Measurements from ENCODE around the gene RACGAP1.
"Not testable (repeated sequence)": the region's sequence is repeated elsewhere in the genome, so short reads cannot be mapped to it uniquely, and the experiment has no call there.

The RACGAP1 gene

GRCh38 chr12:49987625-49988303 is 37.5 kb downstream of the RACGAP1 start:
- peaks cover 10% of the 10 kb centered on the region for H3K36me3 ChIP-seq (replicated peaks)
- H3K27ac ChIP-seq = no peak overlapping the region
- no peak for TF ChIP-seq CTCF (IDR thresholded peaks at IDR 0.05; ENCODE audit: low read depth, low read length, missing control alignments)
- H3K27me3 ChIP-seq (replicated peaks) = no peaks in the 10 kb centered on the region
- no peak overlapping the region for H3K4me3 ChIP-seq (ENCODE audit: low read depth, low read length)
- DNase-seq = no peak
- in situ Hi-C loops (cut with HindIII; ENCODE audit: low pct_ligation_motif_present, low sequenced_read_pairs) = no loop called here

GRCh38 chr12:49986476-49986875 is 38.8 kb downstream of the RACGAP1 start:
- DNase-seq; H3K27ac ChIP-seq; H3K36me3 ChIP-seq (replicated peaks); H3K4me3 ChIP-seq (ENCODE audit: low read depth, low read length); in situ Hi-C loops (cut with HindIII; ENCODE audit: low pct_ligation_motif_present, low sequenced_read_pairs); H3K27me3 ChIP-seq (replicated peaks): not testable (repeated sequence)

DNA sequence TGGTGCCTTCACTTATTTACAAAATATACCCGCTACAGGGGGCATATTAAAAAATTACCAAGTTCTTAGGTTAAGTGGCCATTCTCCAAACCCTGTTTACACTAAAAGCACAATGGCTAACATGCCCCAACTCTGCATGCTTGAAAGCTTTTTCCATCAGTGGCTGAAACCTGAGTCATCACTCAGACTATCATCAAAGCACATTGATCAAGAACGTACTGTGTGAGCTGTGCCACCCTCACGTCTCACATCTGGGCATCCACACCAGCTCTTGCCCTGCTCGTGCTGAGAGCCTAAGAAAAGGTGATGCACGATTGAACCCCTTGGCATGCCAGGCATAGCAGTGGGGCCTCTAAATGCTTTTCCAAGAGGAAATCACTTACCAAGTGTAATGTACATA is 39.3 kb downstream of the RACGAP1 start:
- Histone ChIP-seq H3K36me3 (replicated peaks) (no peaks in the 10 kb centered on the region), H3K27ac (no peak overlapping the region)
- in situ Hi-C loops (cut with HindIII; ENCODE audit: low pct_ligation_motif_present, low sequenced_read_pairs) = no loop called here

DNA sequence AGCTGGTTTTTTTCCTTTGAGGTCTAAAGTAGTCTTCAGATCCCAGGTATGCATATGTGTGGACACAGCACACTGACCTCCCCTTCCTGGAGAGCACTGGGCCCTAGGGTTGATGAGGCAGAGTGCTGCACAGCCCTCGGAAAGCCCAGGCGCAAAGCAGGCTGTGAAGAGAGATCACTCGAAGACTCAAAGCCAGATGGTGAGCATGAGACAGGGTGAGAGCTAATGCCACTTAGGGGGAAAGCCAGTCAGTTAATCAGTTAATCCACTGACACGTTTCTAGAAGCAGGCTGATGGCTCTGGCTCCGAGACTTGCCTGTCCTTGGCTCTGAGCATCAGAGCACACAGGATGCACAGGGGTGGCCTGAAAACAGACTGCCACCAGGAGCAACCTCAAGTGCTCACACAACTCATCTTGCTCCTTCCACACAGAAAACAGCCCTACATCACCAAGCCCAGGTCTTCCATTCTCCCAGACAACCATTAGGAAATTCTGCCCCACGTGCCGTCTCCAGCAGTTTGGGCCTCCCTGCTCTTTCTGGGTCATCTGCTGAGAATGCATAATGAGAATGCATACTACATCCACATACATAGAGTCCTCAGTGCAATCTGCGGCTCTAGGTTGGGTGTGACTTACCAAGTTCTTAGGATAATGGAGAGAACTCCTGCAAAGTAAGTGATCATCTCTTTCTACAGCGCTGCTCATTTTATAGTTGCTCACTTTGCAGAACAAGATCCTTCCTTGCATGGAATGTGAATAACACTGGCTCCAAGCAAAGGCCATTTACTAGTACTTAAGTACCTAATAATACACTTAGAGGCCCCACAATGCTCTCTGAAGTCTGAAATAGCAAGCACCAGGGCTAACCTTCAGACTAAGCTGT is 40.6 kb downstream of the RACGAP1 start:
- Histone ChIP-seq H3K4me3 (ENCODE audit: low read depth, low read length) (no peak overlapping the region), H3K27ac (peak overlapping the region; percentile 33), H3K36me3 (replicated peaks) (no peaks in the 10 kb centered on the region), H3K27me3 (replicated peaks) (no peaks in the 10 kb centered on the region)
- no peak for DNase-seq
- in situ Hi-C loops (cut with HindIII; ENCODE audit: low pct_ligation_motif_present, low sequenced_read_pairs) = no loop called here
- TF ChIP-seq CTCF (IDR thresholded peaks at IDR 0.05; ENCODE audit: low read depth, low read length, missing control alignments) = no peak

More for the DNA sequence above, 39.3 kb downstream of the RACGAP1 start:
- TF ChIP-seq CTCF (IDR thresholded peaks at IDR 0.05; ENCODE audit: low read depth, low read length, missing control alignments) = no peak
- Histone ChIP-seq H3K27me3 (replicated peaks) (no peaks in the 10 kb centered on the region), H3K4me3 (ENCODE audit: low read depth, low read length) (no peak overlapping the region)
- no peak for DNase-seq

DNA sequence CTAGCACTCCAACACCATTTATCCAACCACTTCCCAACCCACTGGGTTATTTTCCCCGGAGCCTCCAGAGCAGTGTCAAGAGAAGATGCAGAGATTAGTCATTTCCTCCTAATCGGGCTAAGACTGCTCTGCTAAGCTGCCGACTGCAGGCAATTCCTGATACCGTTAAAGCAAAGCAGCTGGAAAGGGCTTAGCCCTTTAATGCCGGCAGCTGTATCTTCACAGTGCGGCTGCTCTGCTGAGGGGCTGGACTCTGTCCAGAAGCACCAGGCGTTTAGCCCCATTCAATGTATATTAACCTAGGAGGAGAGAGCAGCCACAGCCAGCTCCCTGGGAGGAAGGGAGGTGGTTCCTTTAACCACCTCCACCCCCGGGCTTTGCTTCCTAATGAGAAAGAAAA is 41.4 kb downstream of the RACGAP1 start:
- peak; percentile 31 for TF ChIP-seq CTCF (IDR thresholded peaks at IDR 0.05; ENCODE audit: low read depth, low read length, missing control alignments)
- H3K4me3 ChIP-seq (ENCODE audit: low read depth, low read length) = no peak overlapping the region
- in situ Hi-C loops (cut with HindIII; ENCODE audit: low pct_ligation_motif_present, low sequenced_read_pairs) = no loop called here
- H3K36me3 ChIP-seq (replicated peaks) = no peaks in the 10 kb centered on the region
- no peaks in the 10 kb centered on the region for H3K27me3 ChIP-seq (replicated peaks)
- peak; percentile 82 for DNase-seq
- H3K27ac ChIP-seq = peak overlapping the region; percentile 33

DNA sequence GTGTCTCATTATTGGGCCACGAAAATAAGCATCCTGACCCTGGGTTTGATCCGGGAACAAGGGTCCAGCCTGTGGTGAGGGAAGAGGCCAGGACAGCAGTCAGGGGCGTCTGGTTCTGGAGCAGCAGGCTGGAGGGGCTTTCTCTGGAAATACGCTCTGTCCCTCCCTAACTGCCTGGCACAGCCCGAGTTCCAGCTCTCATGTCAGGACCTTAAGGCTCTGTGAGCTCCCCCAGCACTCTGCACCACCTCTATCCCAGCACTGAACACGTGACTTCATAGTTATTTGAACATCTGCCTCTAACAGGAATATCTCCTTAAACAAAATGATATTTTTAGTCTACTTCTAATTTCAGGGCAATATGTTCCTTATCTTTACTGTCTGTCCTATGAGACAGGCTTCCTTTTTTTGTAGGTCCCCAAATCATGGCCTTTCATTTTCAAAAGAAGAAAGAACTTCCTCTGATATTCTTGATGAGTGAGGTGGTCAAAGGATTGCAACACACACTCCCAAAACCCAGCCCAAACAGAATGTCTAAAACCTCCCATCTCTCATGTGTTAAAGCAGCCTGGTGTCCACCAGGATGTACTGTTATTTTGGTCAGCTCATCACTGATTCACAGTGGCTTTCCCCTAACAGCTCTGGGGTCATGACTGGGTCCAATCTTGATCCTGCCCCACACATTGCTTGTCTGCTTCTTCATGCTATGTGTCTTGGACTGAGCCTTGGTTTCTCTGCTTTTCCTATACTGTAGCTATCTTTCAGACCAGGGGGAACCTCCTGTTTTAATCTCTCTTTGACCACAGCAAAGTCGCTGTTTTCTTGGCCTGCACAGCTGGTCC is 42.8 kb downstream of the RACGAP1 start:
- DNase-seq = no peak
- Histone ChIP-seq H3K4me3 (ENCODE audit: low read depth, low read length) (no peak overlapping the region), H3K36me3 (replicated peaks) (no peaks in the 10 kb centered on the region), H3K27ac (no peak overlapping the region), H3K27me3 (replicated peaks) (no peaks in the 10 kb centered on the region)
- in situ Hi-C loops (cut with HindIII; ENCODE audit: low pct_ligation_motif_present, low sequenced_read_pairs) = no loop called here
- peak; percentile 2 for TF ChIP-seq CTCF (IDR thresholded peaks at IDR 0.05; ENCODE audit: low read depth, low read length, missing control alignments)
